Muscle of back (tissue), 11 donors: Measurements from ENCODE around the gene CBX2. TPM values are rescaled to one million over a fixed set of nuclear protein-coding genes. Genes with fewer than 3 reads are reported as not detected.

Experiments
- DNase-seq, 3 donors: peaks; one replicate each; pipeline versions ENCODE4 v3.0.0 to v3.0.0-alpha.2; 2013
- polyA plus RNA-seq, 10 donors: library from polyadenylated mRNA; unstranded; fragments of 120-200 nt; gene quantifications; one replicate each; pipeline ENCODE4 v1.2.1, GENCODE V29; 2013; ENCODE audit not compliant: insufficient read length in 10 of 10

CBX2 gene
- polyA plus RNA-seq, 10 donors = 7.6 to 15.9 (median 9.1) TPM

DNA sequence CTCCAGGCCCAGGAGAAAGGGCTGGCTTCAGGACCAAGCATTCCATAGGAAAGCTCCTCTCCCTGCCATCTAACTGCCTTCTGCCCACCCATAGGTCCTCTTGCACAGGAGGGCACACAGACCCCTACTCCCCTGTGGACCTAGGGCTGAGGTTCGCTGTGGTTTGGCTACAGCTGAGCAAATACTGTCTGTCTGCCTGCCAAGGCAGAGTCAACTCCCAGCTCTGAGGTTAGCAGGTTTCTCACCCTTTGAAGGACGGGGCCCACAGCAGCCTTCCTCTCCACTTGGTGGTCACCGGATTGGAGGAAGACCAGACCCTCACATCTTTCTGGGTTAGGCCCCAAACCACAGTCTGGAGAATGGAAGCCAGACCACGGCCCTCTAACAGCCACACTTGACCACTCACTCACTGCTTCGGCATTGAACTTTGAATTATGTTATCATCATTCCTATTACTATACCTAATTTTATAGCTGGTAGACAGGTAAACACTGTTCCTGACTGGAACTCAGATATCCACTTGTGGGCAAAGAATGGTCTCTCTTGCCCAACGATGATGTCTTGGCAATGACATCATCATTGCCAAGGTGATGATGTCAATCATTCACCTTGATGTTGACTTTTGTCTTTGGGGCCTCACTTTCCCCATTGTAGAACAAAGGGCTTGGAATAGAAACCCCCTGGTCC is 47.1 kb downstream of the CBX2 start:
- no peak for DNase-seq

DNA sequence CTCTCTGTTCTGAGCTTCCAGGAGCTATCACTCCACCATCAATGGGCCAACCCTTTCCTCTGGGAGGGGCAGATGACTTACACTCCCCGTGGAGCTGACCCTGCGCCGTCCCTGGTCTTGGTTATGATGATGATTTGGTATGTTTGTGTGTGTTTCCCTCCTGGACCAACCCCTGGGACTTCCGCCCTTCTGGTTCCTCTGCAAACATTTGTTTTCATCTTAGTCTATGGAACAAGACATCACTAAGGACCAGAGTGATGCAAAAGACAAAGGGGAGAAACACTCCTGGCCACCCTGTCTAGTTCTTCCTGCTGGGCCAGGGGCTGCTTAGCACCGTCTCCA is 47.6 kb downstream of the CBX2 start:
- DNase-seq = no peak

GRCh38 chr17:79826204-79826680 is 48.3 kb downstream of the CBX2 start:
- DNase-seq = no peak

GRCh38 chr17:79826841-79827578 is 49.1 kb downstream of the CBX2 start:
- no peak for DNase-seq

GRCh38 chr17:79829004-79829403 is 51.1 kb downstream of the CBX2 start:
- no peak for DNase-seq

DNA sequence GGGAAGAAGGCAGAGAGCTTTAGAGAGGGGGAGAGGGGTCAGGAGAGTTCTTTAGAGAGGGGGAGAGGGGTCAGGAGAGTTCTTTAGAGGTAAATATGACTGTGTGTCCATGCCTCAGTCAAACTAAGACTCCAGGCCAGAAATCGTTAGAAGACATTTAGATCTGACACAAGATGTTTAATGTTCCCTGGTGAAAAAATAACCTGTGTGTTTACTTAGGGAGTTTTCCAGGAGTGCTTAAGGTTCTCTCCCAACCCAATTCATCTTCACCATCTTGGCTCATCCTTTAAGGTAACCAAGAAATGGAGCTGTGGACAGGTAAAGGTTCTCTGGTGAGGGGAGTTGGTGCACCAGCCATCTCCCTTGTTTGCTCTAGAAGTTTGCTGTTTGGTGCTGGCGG is 51.5 kb downstream of the CBX2 start:
- no peak for DNase-seq

DNA sequence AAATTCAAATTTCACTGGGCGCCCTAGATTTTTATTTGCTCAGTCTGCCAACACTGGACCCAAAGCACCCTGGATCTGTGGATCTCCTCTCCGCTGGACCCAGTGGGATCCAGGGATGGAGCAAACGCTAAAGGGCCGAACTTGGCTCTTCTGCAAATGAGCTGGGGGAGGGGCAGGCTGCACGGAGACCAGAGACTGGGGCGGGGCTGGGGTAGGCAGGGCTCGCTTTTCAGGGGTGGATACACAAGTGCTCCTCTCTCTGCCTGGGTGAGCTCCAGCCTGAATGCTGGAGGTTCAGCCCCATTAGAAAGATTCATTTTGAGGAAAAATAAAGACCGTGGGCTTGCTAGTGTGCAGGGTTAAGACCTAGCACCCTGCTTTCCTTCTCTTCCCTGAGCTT is 52.4 kb downstream of the CBX2 start:
- DNase-seq = no peak

- DNase-seq = no peak
These were observed 52.9 kb downstream of the CBX2 start for GRCh38 chr17:79830763-79831264.

DNA sequence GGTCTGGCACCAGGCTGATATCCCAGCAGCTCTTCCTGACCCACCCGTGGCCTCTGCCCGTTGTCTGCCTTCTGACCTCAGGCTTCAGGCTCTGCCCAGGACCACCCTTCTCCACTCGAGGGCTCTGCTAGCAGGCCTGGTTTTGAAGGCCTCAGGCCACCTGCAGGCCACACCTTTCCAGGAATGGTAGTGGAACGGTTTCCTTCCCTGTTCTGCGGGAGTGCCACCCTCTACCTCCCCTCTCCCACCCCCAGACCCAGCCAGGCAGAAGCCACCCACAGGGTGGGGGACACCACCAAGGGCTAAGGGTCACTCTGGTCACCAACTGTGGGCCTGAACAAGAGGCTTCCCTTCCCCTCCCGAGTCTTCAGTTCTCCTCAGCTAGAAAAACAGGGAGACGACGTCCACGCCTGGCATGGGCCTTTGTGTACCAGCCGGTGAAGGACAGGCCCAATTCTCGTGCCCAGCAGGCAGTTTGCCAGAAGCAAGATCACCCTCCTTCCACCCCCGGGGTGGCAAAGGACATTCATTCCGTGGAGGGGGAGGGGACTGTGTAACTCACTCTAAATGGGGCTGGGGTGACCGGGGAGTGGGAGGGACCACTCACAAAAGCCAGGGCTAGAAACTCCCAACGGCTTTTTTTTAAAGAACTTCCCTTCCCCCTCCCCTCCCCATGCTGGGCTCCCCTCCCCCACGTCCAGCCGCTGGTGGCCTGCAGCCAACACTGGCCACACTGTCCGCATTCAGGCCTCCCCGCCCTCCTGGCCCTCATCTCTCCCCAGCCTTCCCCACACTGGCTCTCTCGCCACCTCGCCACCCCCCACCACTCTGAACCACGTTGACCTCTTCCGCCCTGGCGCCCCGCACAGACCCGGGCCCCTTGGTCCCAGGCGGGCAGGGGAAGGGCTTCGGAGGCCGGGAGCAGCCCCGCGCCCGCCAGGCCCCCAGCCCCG is 53.6 kb downstream of the CBX2 start:
- DNase-seq = peak in 1 of 3 donors; percentile 71

GRCh38 chr17:79832218-79833109 is 54.5 kb downstream of the CBX2 start:
- no peak for DNase-seq

GRCh38 chr17:79833110-79833450 is 55.1 kb downstream of the CBX2 start:
- DNase-seq = no peak

- no peak for DNase-seq
These were observed 56.0 kb downstream of the CBX2 start for GRCh38 chr17:79833744-79834564.

DNA sequence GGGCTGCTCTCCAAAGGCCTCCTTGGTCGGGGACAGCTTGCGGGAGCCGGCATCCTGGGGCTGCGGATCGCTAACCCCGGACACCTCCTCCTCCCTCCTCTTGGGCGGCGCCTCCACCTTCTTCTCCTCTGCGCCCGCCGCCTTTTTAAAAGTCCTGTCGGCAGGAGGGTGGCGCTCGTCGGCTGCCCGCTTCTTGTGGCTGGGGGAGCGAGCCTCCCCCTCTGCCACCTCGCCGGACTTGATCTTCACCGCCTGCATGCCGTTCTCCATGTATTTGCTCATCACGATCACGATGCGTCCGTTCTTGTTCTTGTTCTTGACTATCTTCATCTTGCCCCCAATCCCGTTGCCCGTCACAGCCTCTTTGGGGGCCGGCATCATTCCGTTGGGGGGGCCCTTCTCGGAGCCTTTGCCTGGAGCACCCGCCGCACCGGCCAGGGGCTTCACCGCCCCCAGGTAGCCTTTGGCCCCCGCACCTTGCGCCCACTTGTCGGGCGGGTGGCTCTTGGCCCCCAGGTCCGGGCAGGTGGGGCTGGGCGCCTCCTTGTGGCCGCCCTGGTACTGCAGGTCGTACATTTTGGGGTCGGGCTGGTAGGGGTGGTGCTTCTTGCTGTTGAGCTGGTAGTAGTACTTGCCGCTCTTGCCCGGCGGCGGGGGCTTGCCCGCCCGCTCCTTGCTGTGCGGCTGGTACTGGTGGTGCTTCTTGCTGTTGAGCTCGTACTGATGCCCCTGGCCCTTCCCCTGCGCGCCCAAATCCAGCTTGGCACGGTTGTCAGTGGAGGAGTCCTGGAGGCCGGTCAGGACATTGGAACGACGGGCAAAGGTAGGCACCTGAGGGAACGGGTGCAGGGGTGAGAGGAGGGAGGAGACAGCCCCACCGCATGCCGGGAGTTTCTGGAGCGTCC is 56.9 kb downstream of the CBX2 start:
- DNase-seq = no peak

DNA sequence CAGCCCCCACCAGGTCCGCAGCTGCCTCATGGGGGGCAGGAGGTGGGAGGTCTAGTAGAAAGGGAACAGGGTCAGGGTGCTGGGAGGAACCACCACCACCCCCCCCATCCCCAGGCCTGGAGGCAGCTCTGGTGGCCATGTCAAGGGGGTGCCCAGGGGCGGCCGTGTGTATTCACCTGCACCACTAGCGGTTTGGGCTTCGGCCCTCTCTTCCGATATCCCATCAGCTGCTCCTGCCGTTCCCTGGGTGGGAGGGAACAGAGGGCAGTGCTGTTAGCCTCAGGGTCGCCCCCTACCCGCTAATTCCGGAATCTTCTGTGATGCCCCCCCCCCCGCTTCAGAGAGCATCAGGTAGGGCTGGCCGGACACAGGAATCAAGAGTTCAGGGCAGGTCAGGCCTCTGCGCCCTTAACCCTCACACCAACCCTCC is 57.5 kb downstream of the CBX2 start:
- no peak for DNase-seq

- no peak for DNase-seq
These were observed 58.1 kb downstream of the CBX2 start for GRCh38 chr17:79835953-79836509.

DNA sequence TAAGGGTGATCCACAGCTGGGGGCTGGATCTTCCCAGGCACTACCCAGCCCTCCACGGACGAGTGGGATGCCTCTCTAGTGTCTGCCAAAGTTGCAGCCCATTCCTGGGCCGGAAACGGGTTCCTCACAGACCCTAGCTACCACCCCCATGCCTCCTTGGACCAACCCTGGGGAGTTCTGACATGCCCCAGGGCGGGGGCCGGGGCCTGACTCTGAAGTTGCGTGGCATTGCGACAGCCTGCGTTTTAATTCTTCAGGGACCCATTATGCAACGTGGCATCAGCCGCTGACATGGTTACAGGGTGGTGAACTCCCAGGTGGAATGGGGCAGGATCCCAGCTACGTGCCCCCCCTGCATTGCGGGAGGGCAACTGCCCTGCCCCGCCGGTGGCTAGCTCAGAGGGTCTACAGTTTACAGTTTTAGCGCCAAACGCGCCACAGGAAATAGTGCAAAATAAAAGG is 58.6 kb downstream of the CBX2 start:
- DNase-seq = no peak

- DNase-seq = peak in 1 of 3 donors; percentile 67
These were observed 59.3 kb downstream of the CBX2 start for GRCh38 chr17:79836972-79837887.
